Adipocyte (in vitro differentiated cells): ENCODE data around the gene CENATAC.
"Not testable (repeated sequence)": the region's sequence is repeated elsewhere in the genome, so short reads cannot be mapped to it uniquely, and the experiment has no call there.

Experiments used
- DNase-seq: peaks from one replicate; pipeline ENCODE4 v3.0.0-alpha.2; 2015; ENCODE audit warnings: low read depth
- H3K27me3 ChIP-seq: replicated peaks from 2 replicates; pipeline ENCODE4 v1.7.0; 2013; ENCODE audit warnings: mild to moderate bottlenecking, low read length, moderate library complexity; ENCODE audit not compliant: control insufficient read depth, insufficient read depth
- H3K36me3 ChIP-seq: 2 replicates; pipeline ENCODE4 v1.7.0; 2013; ENCODE audit warnings: low read length, mild to moderate bottlenecking, moderate library complexity; ENCODE audit not compliant: control insufficient read depth, insufficient read depth, severe bottlenecking
- H3K4me1 ChIP-seq: 2 replicates; pipeline ENCODE4 v1.7.0; 2013; ENCODE audit warnings: mild to moderate bottlenecking, low read length, moderate library complexity; ENCODE audit not compliant: control insufficient read depth, insufficient read depth
- H3K4me3 ChIP-seq: 2 replicates; pipeline ENCODE4 v1.7.0; 2013; ENCODE audit warnings: mild to moderate bottlenecking, low read length, moderate library complexity
- H3K9ac ChIP-seq: 2 replicates; pipeline ENCODE4 v1.7.0; 2013; ENCODE audit warnings: mild to moderate bottlenecking, low read length, moderate library complexity
- H3K9me3 ChIP-seq: 2 replicates; pipeline ENCODE4 v1.7.0; 2013; ENCODE audit warnings: mild to moderate bottlenecking, low read length, moderate library complexity; ENCODE audit not compliant: control insufficient read depth

Gene CENATAC

GRCh38 chr11:119046489-119046888, 48.6 kb downstream of the CENATAC start:
- Histone ChIP-seq H3K27me3 (no peaks in the 10 kb centered on the region), H3K36me3 (peaks cover 66% of the 10 kb centered on the region)
- no peak for DNase-seq

GRCh38 chr11:119047205-119047604, 49.3 kb downstream of the CENATAC start:
- DNase-seq, result no peak
- no peak overlapping the region for H3K4me3 ChIP-seq
- H3K27me3 ChIP-seq, result no peaks in the 10 kb centered on the region
- H3K9me3 ChIP-seq, result no peaks in the 10 kb centered on the region
- peaks cover 73% of the 10 kb centered on the region for H3K36me3 ChIP-seq
- no peak overlapping the region for H3K9ac ChIP-seq
- no peaks in the 10 kb centered on the region for H3K4me1 ChIP-seq

More at GRCh38 chr11:119046489-119046888, 48.6 kb downstream of the CENATAC start:
- Histone ChIP-seq H3K4me1 (no peaks in the 10 kb centered on the region), H3K4me3 (no peak overlapping the region), H3K9ac (no peak overlapping the region), H3K9me3 (no peaks in the 10 kb centered on the region)

GRCh38 chr11:119048644-119049043, 50.7 kb downstream of the CENATAC start:
- no peaks in the 10 kb centered on the region for H3K9me3 ChIP-seq
- H3K9ac ChIP-seq, result no peak overlapping the region
- no peak for DNase-seq
- peaks cover 88% of the 10 kb centered on the region for H3K36me3 ChIP-seq
- H3K4me3 ChIP-seq, result no peak overlapping the region
- no peaks in the 10 kb centered on the region for H3K4me1 ChIP-seq
- no peaks in the 10 kb centered on the region for H3K27me3 ChIP-seq

- H3K9me3 ChIP-seq, result no peaks in the 10 kb centered on the region
- H3K4me1 ChIP-seq, result no peaks in the 10 kb centered on the region
- no peaks in the 10 kb centered on the region for H3K27me3 ChIP-seq
- no peak overlapping the region for H3K4me3 ChIP-seq
- DNase-seq, result no peak
- peaks cover 92% of the 10 kb centered on the region for H3K36me3 ChIP-seq
- no peak overlapping the region for H3K9ac ChIP-seq
Measured at GRCh38 chr11:119049081-119049480, 51.1 kb downstream of the CENATAC start.

GRCh38 chr11:119051440-119052162, 53.7 kb downstream of the CENATAC start:
- Histone ChIP-seq H3K9me3 (no peaks in the 10 kb centered on the region), H3K9ac (no peak overlapping the region), H3K4me1 (peaks cover 9% of the 10 kb centered on the region), H3K4me3 (no peak overlapping the region), H3K27me3 (no peaks in the 10 kb centered on the region), H3K36me3 (peaks cover 84% of the 10 kb centered on the region)
- DNase-seq, result no peak

GRCh38 chr11:119052163-119052814, 54.4 kb downstream of the CENATAC start:
- peaks cover 9% of the 10 kb centered on the region for H3K4me1 ChIP-seq
- H3K36me3 ChIP-seq, result peaks cover 77% of the 10 kb centered on the region
- no peak for DNase-seq
- no peaks in the 10 kb centered on the region for H3K9me3 ChIP-seq
- H3K9ac ChIP-seq, result no peak overlapping the region
- no peaks in the 10 kb centered on the region for H3K27me3 ChIP-seq
- no peak overlapping the region for H3K4me3 ChIP-seq

GRCh38 chr11:119054418-119054817, 56.5 kb downstream of the CENATAC start:
- peaks cover 13% of the 10 kb centered on the region for H3K4me1 ChIP-seq
- H3K9ac ChIP-seq, result no peak overlapping the region
- no peak for DNase-seq
- no peaks in the 10 kb centered on the region for H3K9me3 ChIP-seq
- peaks cover 56% of the 10 kb centered on the region for H3K36me3 ChIP-seq
- no peaks in the 10 kb centered on the region for H3K27me3 ChIP-seq
- H3K4me3 ChIP-seq, result no peak overlapping the region

GRCh38 chr11:119055901-119056300, 58.0 kb downstream of the CENATAC start:
- peak; percentile 54 for DNase-seq
- peak overlapping the region; percentile 90 for H3K4me3 ChIP-seq
- peaks cover 44% of the 10 kb centered on the region for H3K36me3 ChIP-seq
- peak overlapping the region; percentile 90 for H3K9ac ChIP-seq
- peaks cover 13% of the 10 kb centered on the region for H3K4me1 ChIP-seq
- H3K9me3 ChIP-seq, result no peaks in the 10 kb centered on the region
- no peaks in the 10 kb centered on the region for H3K27me3 ChIP-seq

GRCh38 chr11:119056421-119056999, 58.6 kb downstream of the CENATAC start:
- peak overlapping the region; percentile 90 for H3K4me3 ChIP-seq
- peaks cover 13% of the 10 kb centered on the region for H3K4me1 ChIP-seq
- peak overlapping the region; percentile 90 for H3K9ac ChIP-seq
- H3K27me3 ChIP-seq, result no peaks in the 10 kb centered on the region
- peak; percentile 50 for DNase-seq
- no peaks in the 10 kb centered on the region for H3K9me3 ChIP-seq
- peaks cover 38% of the 10 kb centered on the region for H3K36me3 ChIP-seq

GRCh38 chr11:119057000-119057769, 59.2 kb downstream of the CENATAC start, which contains the start of gene HYOU1:
TSS of gene HYOU1 (minus strand) at chr11:119057205. CDS start at chr11:119056160, 1,045 bp downstream.
- Histone ChIP-seq H3K4me1 (peaks cover 13% of the 10 kb centered on the region), H3K4me3 (peak within 1 kb of the TSS; percentile 90), H3K36me3 (peaks cover 31% of the 10 kb centered on the region), H3K9ac (peak within 1 kb of the TSS; percentile 90), H3K9me3 (no peaks in the 10 kb centered on the region), H3K27me3 (no peaks in the 10 kb centered on the region)
- DNase-seq, result peak; percentile 99

- H3K9me3 ChIP-seq, H3K9ac ChIP-seq, H3K4me3 ChIP-seq, DNase-seq, H3K27me3 ChIP-seq: not testable (repeated sequence)
- Histone ChIP-seq H3K4me1 (peaks cover 22% of the 10 kb centered on the region), H3K36me3 (peaks cover 12% of the 10 kb centered on the region)
Measured at GRCh38 chr11:119059128-119059527, 61.2 kb downstream of the CENATAC start.
